ENCODE measurements around the gene F5. TPM values are rescaled to one million over a fixed set of nuclear protein-coding genes. Genes with fewer than 3 reads are reported as not detected.

Gene F5
- total and polyA plus RNA-seq, 2 of the 13 experiments (the other 11 are each of a cell fraction or from before 2014, with no cell fraction given): 38.3 to 64.0 TPM

DNA sequence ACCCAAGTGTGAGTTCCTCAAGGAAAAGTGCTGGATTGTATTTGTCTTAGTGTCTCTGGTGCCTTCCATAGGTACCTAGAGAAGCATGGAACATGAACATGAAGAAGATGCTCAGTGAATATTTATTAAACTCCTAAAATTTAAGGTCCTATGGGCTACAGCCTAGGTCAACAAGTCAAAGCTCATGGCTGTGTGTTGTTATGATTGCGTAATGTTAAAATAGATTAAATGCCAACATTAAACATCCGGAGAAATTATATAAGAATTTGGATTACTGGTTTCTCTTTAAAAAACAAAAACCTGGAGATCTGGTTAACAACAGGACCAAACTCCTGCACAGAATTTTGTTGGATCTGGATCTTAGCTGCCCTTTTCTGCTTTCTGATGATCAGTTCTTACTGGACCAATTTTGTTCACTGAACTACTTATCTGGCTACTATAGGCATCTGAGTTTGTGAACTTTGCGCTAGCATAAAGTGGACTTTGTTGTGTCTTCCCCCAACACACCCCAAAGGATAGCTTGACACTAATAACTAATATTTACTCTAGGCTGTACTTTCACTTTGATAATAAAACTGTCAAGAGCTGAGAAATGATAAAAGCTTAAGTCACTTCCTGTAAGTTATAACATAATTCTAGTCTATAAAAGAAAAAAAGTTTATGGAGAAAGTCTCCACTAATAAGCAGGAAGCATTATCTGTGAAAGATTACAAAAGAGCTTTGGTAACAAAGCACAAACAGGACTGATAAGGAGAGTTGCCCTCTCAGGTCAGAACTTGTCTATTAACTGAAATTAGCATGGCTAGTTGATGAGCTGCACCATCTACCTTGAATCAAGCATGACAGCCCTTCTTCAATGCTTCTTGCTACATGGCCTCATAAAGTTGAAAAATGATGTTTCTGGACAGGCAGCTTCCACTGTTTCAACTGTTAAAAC lies 20.7 kb downstream of the F5 start (continued):
- TF ChIP-seq CEBPB (IDR thresholded peaks at IDR 0.05; ENCODE audit: borderline replicate concordance, low read depth, low read length) (peak; percentile 86), ZFX (CRISPR knock-in tag; IDR thresholded peaks at IDR 0.05; ENCODE audit: low read depth) (no peak), ZNF678 (CRISPR knock-in tag; IDR thresholded peaks at IDR 0.05) (no peak), NFRKB (IDR thresholded peaks at IDR 0.05) (no peak), LCORL (IDR thresholded peaks at IDR 0.05) (no peak), LCORL (CRISPR knock-in tag; IDR thresholded peaks at IDR 0.05) (no peak), SOX13 (IDR thresholded peaks at IDR 0.05) (no peak), SOX13 (CRISPR knock-in tag; conservative IDR thresholded peaks at IDR 0.05 in 1 of 2, IDR thresholded peaks at IDR 0.05 in 1 of 2) (peak in 1 of 2 experiments; percentile 78; a peak in 2 of 4 replicates), JUND (CRISPR knock-in tag; IDR thresholded peaks at IDR 0.05) (no peak), NCOR1 (IDR thresholded peaks at IDR 0.05; ENCODE audit: borderline replicate concordance, low read length) (peak; percentile 91), ZNF891 (CRISPR knock-in tag; IDR thresholded peaks at IDR 0.05) (no peak), RXRB (CRISPR knock-in tag; IDR thresholded peaks at IDR 0.05; ENCODE audit: borderline replicate concordance) (peak; percentile 24; the same call in 1 of the 2 replicates), ZNF674 (CRISPR knock-in tag; IDR thresholded peaks at IDR 0.05; ENCODE audit: low read depth) (no peak), ZNF207 (IDR thresholded peaks at IDR 0.05; ENCODE audit: borderline replicate concordance) (no peak), MTF1 (CRISPR knock-in tag; IDR thresholded peaks at IDR 0.05) (no peak), NFE2L1 (CRISPR knock-in tag; IDR thresholded peaks at IDR 0.05; ENCODE audit: borderline replicate concordance) (no peak), ZNF616 (CRISPR knock-in tag; IDR thresholded peaks at IDR 0.05; ENCODE audit: low read depth) (no peak), PITX1 (CRISPR knock-in tag; IDR thresholded peaks at IDR 0.05) (no peak)
- TF ChIP-seq, protein P1, sequence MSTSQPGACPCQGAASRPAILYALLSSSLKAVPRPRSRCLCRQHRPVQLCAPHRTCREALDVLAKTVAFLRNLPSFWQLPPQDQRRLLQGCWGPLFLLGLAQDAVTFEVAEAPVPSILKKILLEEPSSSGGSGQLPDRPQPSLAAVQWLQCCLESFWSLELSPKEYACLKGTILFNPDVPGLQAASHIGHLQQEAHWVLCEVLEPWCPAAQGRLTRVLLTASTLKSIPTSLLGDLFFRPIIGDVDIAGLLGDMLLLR (CRISPR knock-in tag; IDR thresholded peaks at IDR 0.05): no peak
- TF ChIP-seq, protein P2, sequence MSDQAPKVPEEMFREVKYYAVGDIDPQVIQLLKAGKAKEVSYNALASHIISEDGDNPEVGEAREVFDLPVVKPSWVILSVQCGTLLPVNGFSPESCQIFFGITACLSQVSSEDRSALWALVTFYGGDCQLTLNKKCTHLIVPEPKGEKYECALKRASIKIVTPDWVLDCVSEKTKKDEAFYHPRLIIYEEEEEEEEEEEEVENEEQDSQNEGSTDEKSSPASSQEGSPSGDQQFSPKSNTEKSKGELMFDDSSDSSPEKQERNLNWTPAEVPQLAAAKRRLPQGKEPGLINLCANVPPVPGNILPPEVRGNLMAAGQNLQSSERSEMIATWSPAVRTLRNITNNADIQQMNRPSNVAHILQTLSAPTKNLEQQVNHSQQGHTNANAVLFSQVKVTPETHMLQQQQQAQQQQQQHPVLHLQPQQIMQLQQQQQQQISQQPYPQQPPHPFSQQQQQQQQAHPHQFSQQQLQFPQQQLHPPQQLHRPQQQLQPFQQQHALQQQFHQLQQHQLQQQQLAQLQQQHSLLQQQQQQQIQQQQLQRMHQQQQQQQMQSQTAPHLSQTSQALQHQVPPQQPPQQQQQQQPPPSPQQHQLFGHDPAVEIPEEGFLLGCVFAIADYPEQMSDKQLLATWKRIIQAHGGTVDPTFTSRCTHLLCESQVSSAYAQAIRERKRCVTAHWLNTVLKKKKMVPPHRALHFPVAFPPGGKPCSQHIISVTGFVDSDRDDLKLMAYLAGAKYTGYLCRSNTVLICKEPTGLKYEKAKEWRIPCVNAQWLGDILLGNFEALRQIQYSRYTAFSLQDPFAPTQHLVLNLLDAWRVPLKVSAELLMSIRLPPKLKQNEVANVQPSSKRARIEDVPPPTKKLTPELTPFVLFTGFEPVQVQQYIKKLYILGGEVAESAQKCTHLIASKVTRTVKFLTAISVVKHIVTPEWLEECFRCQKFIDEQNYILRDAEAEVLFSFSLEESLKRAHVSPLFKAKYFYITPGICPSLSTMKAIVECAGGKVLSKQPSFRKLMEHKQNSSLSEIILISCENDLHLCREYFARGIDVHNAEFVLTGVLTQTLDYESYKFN (CRISPR knock-in tag; conservative IDR thresholded peaks at IDR 0.05): peak; percentile 74
- TF ChIP-seq, protein P3, sequence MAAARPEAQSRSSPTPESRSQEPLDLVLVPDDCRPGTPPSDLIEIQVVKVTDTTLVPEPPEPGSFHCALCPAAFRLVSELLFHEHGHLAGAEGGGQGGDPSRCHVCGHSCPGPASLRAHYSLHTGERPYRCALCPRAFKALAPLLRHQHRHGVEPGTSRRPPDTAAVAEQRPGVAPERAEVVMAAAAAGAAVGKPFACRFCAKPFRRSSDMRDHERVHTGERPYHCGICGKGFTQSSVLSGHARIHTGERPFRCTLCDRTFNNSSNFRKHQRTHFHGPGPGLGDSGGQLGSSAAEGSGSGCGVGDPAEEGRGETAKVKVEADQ (CRISPR knock-in tag; IDR thresholded peaks at IDR 0.05; ENCODE audit: borderline replicate concordance): no peak
- TF ChIP-seq, protein P4, sequence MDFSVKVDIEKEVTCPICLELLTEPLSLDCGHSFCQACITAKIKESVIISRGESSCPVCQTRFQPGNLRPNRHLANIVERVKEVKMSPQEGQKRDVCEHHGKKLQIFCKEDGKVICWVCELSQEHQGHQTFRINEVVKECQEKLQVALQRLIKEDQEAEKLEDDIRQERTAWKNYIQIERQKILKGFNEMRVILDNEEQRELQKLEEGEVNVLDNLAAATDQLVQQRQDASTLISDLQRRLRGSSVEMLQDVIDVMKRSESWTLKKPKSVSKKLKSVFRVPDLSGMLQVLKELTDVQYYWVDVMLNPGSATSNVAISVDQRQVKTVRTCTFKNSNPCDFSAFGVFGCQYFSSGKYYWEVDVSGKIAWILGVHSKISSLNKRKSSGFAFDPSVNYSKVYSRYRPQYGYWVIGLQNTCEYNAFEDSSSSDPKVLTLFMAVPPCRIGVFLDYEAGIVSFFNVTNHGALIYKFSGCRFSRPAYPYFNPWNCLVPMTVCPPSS (IDR thresholded peaks at IDR 0.05): no peak
- TF ChIP-seq, protein P5, sequence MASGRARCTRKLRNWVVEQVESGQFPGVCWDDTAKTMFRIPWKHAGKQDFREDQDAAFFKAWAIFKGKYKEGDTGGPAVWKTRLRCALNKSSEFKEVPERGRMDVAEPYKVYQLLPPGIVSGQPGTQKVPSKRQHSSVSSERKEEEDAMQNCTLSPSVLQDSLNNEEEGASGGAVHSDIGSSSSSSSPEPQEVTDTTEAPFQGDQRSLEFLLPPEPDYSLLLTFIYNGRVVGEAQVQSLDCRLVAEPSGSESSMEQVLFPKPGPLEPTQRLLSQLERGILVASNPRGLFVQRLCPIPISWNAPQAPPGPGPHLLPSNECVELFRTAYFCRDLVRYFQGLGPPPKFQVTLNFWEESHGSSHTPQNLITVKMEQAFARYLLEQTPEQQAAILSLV (CRISPR knock-in tag; IDR thresholded peaks at IDR 0.05; ENCODE audit: borderline replicate concordance): no peak

All from HepG2 (cell line).